GM21381 (cell line): Measurements from ENCODE around the gene FAT2.
"Not testable (repeated sequence)": the region's sequence is repeated elsewhere in the genome, so short reads cannot be mapped to it uniquely, and the experiment has no call there.

Source experiments
- ATAC-seq: cut with Tn5 transposase; IDR thresholded peaks from one replicate; pipeline ENCODE4 v1.9.1; 2021; ENCODE audit warnings: mild to moderate bottlenecking, moderate library complexity; ENCODE audit not compliant: unreplicated experiment

FAT2 gene

DNA sequence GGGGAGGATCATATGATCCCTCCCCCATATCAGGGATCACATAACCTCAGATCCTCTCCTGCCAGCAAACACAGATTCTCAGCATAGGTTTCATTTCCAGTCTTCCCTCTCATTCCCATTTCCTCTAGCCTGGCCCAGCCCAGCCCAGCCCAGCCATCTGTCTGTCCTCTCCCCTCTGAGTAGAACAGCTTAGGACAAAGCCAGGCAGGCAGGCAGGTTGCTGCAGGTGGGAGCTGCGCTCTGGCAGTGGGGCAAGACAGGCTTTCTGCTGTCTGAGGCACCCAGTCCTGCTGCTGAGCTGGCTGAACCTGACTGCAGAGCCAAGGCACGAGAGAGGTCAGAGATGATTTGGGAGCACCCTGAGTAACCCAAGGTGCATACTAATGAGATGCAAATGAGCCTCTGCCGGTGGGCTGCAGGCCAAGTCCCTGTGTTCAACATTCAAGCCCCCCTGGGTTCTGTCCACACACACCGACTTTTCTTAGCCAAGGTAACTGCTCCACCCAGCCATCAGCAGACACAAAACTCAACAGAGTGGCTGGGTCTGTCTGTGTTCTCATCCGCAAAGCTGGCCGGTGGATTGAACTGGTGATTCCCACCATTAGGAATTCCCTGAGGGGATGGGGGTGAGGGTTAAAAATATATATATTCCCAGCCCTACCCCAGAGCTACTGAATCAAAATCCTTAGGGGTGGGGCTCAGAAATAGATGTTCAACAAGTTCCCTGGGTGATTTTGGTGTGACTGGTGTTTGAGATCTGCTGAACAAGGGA lies 9.1 kb downstream of the FAT2 start:
- ATAC-seq: no peak

DNA sequence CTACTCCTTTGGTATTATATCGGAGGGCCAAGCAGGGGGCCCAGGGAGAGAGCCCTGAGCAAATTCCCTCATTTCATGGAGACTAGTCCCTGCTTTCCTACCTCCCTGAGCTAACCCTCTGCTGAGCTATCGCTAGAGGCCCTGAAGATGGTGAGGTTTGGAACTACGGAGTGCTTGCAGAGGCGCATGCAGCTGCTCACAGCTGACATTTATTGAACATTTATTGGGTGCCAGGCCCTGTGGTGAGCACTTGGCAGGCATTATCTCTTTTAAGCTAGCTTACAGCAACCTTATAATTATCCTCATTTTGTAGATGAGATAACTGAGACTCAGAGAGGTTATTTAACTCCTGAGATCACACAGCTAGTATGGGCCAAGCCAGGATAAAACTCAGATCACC lies 9.8 kb downstream of the FAT2 start:
- no peak for ATAC-seq

DNA sequence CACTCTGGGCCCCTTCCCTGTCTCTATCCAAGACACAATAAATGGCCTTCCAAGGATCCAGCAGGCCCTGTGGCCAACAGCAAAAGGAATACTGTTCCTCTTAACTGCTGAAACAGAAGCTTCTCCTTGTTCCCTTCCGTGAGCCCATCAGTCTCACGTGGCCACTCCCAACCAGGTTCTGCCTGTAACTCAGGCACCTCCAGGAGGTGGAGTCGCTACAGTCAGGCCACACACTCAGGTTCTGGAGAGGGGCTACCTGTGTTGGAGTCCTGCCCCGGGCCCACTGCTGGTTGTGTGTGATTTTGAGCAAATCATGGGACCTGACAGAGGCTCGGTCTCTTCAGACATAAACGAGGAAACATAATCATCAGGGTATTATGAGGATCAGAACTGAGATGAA lies 10.3 kb downstream of the FAT2 start:
- no peak for ATAC-seq

DNA sequence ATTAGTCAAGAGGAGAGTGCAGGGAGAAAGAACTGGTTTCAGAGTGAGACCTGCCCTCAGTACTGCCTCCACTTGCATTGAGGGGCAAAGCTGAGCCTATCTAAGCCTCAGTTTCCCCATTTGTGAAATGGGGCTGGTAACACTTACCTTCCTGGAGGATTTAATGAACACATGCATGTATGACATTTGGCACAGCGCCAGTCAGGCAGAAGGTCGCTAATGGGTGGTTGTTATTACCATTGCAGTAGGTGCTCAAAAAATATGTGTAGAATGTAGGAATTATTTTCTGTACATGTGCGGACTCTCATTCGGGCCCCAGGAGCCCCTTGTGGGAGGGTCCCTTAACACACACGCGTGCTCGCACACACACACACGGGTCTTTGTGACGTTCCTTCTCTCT lies 10.9 kb downstream of the FAT2 start:
- no peak for ATAC-seq

DNA sequence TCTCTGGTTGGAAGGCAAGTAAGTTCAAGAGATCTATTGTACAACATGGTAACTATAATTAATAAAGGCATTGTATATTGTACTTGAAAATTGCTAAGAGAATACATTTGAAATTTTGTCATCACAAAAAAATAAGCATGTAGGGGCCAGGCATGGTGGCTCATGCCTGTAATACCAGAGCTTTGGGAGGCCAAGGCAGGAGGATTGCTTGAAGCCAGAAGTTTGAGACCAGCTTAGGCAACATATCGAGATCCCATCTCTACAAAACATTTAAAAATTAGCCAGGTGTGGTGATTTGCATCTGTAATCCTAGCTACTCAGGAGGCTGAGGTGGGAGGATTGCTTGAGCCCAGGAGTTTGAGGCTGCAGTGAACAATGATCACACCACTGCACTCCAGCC lies 12.0 kb downstream of the FAT2 start:
- ATAC-seq: not testable (repeated sequence)

DNA sequence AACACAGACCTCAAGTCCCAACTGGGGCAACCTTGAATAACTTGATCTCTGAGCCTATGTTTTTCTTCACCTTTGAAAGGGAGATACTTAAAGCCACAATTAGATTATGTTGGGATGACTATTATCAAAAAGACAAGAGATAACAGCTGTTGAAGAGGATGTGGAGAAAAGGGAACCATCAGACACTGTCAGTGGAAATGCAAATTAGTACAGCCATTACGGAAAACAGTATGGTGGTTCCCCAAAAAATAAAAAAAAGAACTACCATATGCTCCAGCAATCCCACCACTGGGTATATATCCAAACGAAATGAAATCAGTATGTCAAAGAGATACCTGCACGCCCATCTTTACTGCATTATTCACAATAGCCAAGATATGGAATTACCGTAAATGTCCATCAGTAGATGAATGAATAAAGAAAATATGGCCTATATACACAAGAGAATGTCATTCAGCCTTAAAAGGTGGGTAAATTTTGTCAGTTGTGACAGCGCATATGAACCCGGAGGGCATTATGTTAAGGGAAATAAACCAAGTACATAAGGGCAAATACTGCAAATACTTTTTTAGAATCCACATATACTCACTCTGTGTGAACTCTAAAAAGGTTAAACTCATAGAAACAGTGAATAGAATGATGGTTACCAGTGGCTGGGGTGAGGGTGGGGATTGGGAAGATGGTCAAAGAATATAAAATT lies 12.7 kb downstream of the FAT2 start:
- no peak for ATAC-seq

DNA sequence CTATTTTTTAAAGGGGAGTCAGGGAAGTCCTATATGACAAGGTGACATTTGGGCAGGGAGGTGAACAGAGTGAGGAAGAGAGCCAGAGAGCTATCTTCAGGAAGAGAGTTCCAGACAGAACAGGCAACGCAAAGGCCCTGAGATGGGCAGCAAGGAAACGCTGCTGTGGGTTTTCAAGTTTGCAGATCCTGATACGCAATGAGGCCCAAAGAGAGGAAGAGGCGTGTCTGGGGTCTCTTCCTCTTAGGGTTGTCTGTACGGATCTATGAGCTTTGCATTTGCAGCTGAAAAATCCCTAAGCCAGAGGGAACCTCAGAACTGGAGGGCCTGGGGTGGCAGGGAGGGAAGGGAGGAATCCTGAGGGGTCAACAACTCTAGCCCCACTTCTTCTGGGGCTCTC lies 13.6 kb downstream of the FAT2 start:
- no peak for ATAC-seq

DNA sequence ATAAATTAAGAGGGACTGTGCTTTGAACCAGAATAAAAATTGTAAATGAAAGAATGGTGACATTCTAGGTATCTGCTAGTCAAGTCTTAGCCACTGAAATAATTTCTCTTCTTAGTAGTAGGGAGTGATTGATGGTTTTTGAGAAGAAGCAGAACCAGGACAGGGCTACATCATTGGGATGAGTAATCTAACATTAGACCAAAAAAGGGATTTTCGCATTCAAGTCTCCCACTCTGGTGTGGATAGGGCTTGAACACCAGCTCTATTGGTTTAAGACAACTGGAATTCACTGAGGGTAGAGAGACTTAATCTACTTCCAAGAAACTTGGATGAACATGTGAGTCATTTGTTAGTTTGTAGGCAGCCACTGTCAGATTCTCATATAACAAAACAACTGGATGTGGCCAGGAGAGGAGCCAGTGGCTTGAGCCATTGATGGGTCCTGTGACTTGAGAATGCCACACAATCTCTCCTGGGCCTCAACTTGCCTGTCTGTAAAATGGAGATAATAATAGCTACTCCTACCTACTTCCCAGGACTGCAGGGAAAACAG lies 16.6 kb downstream of the FAT2 start:
- ATAC-seq: no peak

DNA sequence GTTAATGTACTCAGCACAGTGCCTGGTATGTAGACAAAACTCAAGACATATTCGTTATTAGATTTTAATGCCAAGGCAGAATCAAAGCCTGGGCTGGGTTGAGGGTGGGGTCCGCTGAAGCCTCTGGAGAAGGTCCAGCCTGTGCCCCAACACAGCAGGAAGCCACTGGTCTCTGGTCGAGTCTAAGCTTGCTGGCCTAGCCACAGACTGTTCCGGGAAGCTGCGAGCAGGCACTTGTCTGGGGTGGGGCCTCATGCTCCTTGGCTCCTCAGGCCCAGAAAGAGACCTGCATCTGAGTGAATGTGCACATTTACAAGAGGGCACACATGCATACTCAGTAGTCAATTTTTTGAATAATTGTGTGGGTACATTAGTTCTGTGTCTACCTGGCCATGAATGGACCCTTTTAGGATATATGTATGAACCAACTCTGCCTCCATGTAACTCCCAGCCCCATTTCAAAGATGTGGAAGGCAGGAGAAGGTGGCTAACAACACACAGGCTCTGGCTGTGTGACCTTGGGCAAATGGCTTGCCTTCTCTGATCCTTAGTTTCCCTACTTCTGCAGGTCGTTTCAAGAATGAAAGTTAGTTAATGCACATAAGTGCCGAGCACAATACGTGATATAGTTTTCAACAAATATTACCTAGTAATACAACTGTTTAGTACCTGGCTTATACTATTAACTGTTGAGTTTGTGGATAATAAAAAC lies 18.3 kb downstream of the FAT2 start:
- ATAC-seq: no peak

DNA sequence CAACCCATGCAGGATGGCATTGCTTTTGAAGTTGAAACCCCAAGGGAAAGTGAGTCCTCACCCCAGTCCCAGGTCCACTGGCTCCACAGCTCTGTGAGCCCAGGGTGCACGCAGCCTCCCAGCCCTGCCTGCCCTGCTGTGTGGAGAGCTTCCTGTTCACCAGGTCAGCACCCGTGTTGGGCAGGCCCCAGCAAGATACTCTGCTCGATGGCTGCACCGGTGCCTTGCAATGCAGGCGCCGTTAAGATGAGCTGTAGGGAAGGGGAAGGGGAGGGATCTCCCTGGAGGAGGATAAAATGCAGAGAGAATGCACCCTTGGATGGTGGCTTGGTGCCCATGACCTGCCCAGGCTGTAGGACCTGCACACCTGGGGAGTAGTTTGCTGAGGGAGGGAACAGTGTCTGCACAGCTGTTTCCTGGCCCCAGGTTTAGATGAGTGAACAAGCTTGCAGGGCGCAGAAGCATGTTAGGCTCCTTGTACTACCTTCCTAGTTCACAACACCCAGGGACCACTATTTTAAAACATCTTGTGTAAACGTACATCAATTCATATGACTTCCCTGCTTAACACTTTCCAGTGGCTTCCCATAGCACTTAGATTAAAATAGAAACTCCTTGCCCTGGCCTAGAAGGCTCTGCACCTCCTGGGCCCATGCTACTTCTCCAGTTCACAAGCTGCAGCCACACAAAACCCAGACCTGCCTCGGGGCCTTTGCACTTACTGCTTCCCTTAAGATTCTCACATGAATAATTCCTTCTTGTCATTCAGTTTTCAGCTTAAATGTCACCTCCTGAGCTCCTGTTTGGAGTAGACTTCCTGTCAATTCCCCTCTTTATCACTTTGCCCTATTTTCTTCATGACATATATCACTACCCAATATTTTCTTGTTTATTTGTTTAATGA lies 19.6 kb downstream of the FAT2 start:
- no peak for ATAC-seq

DNA sequence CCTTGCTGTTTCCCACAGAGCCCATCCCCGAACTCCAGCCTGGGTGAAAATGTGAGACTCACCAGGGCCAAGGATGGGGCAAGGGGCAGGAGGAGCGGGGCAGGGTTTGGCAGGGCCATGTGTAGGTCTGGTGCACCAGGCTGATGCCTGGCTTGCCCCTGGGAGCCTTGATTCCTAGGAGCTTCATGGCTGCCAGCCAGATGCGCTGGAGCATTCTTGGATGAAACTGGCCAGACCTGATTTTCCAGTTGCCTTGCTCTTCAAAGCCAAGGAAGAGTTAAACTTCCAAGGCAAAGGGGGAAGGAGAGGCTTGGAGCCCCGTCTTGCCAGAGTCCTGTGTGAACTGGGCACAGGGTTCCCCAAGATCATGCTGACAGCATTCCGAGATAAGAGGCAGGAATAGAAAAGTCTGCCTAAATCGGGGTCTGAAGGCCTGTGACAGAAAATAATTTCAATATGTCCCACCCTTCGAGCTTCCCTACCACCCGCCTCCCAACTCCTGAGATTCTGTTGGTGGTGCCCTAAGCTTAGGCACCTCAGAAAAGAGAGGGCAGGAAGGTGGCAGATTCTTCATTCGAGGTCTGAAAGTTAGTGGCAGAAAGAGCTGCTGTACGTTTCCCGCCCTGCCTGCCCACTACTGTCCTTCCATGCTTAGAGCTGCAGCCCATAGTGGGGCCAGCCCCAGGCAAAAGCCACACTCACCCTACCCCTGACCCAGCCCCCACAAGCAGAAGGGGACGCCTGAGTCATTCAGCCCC lies 20.4 kb downstream of the FAT2 start:
- no peak for ATAC-seq

DNA sequence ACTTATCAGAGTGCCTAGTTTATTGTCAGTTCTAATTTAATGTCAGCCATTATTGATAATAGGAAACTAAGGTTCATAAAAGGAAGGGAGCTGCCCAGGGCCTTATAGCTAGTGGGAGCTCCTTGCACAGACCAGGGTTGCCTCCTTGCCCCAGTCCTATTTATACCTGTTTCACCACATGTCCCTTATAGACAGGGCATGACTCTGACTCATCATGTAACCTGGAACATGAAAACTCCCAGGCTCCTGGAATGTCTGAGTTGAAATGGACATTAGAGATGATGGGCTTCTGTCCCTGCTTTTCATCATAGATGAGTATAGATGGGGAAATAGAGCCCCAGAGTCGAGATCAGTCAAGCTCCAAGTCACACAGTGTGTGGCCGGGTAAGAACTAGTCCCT lies 21.1 kb downstream of the FAT2 start:
- no peak for ATAC-seq

DNA sequence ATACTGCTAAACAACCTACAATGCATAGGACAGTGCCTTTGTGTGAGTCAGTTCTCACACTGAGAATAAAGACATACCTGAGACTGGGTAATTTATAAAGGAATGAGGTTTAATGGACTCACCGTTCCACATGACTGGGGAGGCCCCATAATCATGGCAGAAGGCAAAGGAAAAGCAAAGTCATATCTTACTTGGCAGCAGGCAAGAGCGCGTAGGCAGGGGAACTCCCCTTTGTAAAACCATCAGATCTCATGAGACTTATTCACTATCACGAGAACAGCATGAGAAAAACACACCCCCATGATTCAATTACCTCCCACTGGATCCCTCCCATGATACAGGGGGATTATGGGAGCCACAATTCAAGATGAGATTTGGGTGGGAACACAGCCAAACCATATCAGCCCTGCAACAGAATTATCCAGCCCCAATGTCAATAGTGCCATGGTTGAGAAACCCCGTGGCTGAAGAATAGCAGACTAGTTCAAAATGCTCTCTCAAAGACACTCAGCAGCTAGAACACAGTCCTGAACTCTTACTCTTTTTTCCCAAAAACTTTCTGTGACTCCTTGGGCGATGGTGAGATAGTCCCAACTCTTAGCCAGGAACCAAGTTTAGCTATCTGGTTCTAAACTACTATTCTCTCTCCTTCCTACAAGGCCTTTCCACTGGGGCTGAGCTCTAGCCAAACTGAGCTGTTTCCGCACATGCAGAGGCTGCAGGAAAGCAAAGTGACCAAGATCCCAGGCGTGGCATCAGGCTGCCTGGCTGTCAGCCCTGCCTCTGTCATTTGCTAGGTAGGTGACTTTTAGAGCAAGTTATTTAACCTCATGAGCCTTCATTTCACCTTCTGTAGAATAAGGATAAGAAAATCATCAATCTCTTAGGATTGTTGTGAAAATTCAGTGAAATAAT lies 21.7 kb downstream of the FAT2 start:
- no peak for ATAC-seq

DNA sequence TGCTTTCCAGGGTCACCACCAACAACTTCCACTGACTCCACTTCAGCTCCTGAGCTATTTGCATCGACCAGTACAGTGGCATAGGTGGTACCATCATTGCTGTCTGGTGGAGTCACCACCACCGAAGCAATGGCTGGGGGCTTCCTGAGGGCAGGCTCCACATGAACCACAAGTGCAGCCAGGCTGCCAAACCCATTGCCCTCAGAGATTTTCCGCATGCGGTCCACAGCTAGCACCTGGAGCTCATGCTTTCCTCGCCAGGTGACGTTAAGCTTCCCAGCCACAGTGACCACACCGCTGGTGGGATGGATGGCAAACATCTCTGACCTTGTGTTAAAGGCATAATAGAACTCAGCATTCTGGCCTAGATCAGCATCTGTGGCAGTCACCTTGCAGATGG lies 23.1 kb downstream of the FAT2 start:
- no peak for ATAC-seq

DNA sequence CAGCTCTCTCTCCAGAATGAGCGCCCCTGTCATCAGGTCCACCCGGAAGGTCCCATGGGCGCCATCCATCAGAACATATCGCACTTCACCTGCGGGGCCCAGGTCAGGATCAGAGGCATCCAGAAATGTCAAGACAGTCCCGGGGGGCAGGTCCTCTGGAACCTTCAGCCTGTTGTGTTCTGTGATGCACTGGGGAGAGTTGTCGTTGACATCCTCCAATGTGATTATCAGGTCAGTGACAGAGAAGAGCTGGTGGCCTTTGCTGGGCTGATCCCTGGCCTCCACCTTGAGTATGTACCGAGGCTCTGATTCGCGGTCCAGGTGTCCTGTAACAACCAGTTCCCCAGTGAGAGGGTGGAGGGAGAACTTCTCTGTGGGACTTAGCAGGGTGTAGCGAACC lies 25.2 kb downstream of the FAT2 start:
- ATAC-seq: no peak

DNA sequence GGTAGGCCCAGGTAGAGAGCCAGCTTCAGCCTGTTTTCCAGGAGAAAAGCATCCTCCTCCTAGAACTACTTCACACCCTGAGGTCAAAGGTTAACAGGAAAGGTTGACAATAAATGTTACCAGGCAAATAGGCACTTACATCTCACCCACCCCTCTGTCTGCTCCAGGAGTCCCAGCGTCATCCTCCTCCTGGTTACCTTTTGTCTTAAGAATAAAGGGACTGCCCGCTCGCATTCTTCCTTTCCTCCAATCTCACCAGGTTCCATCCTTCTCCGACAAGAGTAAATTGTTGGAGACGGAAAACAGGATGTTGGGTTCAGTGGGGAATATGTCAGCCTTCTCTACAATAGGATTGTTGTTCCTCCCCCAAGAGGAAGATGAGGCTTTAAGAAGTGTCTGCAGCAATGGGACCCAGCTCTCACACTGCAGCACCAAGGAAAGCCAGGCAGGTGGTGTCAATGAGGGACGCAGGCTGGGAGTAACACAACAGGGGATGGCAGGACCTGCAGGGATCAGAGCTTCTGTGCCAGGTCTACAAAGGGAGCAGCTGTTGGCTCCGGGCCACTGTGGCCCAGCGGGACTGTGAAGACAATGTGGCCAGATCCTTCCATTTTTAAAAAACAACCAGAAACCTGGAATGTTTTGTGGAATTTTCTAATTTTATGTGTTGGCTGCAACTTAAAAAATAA lies 29.0 kb downstream of the FAT2 start:
- no peak for ATAC-seq

DNA sequence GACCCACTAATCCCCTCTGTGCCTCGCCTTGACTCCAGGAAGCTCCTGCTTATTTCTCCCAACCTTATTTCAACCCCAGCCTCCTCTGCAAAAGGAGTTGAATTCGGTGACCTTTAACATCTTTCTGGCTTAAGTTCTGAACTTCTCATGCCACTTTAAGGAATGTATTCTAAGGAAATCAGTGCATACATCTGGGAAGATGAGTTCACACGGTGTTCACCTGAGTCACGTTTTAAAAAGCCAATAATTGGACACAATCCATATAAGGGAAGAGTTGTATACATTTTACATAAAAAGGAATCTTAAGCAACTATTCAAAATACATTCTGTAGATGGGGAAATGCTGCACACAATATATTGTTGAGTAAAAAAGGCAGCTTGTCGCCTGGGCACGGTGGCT lies 33.2 kb downstream of the FAT2 start:
- no peak for ATAC-seq

DNA sequence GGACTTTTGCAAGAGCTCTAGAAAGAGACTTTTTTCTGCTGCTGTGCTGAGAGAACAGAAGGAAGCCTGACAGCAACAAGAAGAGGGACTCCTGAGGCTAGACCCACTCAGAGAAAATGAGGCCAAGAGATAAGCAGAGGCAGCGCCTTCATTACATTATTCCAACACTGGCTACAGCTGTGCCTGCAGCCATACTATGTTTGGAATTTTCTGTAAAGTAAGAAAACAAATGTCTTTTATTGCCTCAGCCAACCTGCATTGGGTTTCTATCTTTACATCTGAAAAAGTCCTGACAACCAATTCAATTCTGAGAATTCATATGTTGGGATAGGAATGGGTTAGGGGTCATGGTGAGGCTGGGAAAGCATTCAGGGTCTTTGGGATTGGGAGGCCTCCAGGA lies 33.7 kb downstream of the FAT2 start:
- no peak for ATAC-seq
